Endometrial microvascular endothelial cells (primary cell): Measurements from ENCODE around the gene SCGB1C2. TPM values are rescaled to one million over a fixed set of nuclear protein-coding genes. Genes with fewer than 3 reads are reported as not detected.
"Not testable (repeated sequence)": the region's sequence is repeated elsewhere in the genome, so short reads cannot be mapped to it uniquely, and the experiment has no call there.

Experiments used
- in situ Hi-C: cut with HindIII; loops from 2 replicates; pipeline ENCODE4 v1.10.0; 2017; ENCODE audit warnings: low sequenced_read_pairs, low pct_unique_long_range_greater_than_20kb; ENCODE audit errors: inconsistent ontology term
- total RNA-seq: library from RNA; depleted of rRNA; stranded (reverse); fragments of >200 nt; gene quantifications from one replicate; pipeline ENCODE4 v1.2.3, GENCODE V29; 2015; ENCODE audit errors: inconsistent ontology term

Gene SCGB1C2
- total RNA-seq = not detected

DNA sequence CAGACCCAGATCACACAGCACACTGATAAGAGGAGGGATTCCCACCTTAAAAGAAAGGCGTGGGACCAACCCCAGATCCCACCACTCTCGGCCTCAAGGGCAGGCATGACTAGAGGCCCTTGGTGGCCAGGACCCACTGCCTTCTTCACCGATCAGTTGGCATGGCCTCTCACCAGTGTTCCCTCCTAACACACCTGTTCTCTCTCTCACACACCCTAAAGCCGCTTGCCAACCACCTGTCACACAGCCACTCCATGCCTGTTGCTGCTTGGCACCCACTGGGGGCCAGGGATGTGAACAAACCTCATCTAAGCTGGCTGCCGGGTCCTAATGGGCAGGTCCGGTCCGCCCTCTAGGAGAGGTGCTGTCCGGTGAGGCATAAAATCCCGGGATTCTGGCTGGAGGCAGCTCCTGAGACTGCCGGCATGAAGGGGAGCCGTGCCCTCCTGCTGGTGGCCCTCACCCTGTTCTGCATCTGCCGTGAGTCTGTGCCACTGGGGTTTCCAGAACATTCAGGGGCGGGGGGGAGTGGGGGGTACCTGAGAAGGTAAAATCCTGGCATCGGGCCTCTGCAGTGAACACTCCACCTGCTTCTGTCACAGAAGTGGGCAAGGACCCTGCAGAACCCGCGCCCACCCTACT is at the start of gene SCGB1C2:
Gene SCGB1C2 (plus strand): TSS at position 404 of the 642 bp plus-strand sequence. CDS start 22 bp downstream, at position 426.
- in situ Hi-C loops = not testable (repeated sequence)

GRCh38 chr17:113111-113510 is 24.3 kb upstream of the SCGB1C2 start:
- in situ Hi-C loops = not testable (repeated sequence)

DNA sequence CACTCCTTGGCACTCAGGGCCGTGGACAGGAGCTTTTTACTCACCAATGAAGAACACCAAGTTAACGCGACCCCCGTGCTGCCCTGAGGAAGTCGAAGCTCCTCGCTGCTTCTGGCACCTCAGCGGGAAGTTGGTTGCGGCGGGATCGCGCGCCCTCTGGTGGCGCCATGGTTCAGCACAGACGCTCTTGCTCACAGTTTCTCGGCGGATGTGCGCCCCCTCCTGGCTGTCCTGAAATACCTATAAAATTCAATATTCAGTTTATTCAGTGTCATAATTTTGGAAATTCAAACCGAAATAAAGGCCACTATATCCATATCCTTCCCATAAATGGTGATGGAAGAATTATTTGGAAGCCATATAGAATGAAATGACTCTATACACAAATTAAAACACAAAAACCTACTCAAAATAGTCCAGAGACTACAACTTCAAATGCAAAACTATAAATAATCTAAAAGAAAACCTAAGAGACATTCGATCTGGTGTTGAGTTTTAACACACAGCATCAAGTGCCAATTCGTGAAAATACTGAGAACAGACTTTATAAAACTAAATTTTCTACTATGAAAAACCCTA is 18.9 kb upstream of the SCGB1C2 start:
- in situ Hi-C loops = not testable (repeated sequence)

DNA sequence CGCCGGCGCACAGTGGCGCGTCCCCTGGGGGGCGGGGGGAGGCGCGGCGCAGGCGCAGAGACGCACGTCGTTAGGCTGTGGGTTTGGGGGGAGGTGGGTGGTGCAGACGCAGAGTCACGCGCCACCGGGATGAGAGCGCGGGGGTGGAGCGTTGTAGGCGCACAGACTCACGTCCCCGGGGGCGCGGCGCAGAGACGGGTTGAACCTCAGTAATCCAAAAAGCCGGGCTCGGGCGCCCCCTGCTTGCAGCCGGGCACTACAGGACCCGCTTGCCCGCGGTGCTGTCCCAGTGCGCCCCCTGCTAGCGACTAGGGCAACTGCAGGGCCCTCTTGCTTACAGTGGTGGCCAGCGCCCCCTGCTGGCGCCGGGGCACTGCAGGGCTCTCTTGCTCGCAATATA is 3.4 kb upstream of the SCGB1C2 start:
- in situ Hi-C loops = not testable (repeated sequence)

GRCh38 chr17:134332-134785 is 3.0 kb upstream of the SCGB1C2 start:
- in situ Hi-C loops = not testable (repeated sequence)

- in situ Hi-C loops = not testable (repeated sequence)
Observed at GRCh38 chr17:135022-135421, 2.3 kb upstream of the SCGB1C2 start.

DNA sequence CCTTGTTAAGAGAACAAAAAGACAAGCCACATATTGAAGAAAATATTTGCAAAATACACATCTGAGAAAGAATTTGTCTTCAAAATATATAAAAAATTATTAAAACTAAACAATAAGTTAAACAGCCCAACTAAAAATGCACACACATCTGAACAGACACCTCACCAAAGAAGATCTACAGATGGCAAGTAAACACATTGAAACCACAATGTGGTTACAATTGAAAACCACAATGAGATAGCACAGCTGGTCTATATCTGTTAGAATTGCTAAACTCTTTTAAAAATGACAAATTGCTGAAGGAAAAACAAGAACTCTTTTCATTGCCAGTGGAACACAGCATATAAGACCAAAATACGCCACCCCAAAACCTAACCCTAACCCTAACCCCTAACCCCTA is 1.5 kb upstream of the SCGB1C2 start:
- in situ Hi-C loops = not testable (repeated sequence)

GRCh38 chr17:136531-136930 is 838 bp upstream of the SCGB1C2 start:
- in situ Hi-C loops = not testable (repeated sequence)

DNA sequence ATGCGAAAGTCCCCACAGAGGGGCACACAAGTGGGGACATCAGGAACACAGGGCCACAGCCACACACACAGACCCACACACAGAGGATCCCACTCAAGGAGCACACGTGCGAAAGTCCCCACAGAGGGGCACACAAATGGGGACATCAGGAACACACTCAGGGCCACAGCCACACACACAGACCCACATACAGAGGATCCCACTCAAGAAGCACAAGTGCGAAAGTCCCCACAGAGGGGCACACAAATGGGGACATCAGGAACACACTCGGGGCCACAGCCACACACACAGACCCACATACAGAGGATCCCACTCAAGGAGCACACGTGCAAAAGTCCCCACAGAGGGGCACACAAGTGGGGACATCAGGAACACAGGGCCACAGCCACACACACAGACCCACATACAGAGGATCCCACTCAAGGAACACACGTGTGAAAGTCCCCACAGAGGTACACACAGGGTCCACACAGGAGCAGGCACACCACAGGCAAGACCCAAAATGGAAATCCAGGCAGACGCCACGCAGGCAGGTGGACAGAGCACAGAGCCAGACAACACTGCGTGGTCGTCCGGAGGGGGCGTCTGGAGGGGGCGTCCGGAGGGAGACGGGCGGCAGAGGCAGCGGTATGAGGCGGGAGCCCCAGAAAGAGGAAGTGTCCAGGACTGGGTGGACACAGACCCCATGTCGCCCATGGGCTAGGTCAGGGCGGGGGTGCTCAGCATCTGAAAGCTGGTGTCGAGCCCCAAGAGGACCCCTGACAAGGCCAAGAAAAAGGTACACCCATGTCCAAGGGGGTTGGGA is 2.2 kb downstream of the SCGB1C2 start:
- in situ Hi-C loops = not testable (repeated sequence)

- in situ Hi-C loops = no loop called here
Observed at GRCh38 chr17:142102-142661, 4.8 kb downstream of the SCGB1C2 start.

GRCh38 chr17:142876-143784 is 5.8 kb downstream of the SCGB1C2 start:
- in situ Hi-C loops = no loop called here

- in situ Hi-C loops = no loop called here
Observed at GRCh38 chr17:143785-144281, 6.5 kb downstream of the SCGB1C2 start.

GRCh38 chr17:144936-145670 is 7.7 kb downstream of the SCGB1C2 start:
- in situ Hi-C loops = no loop called here

GRCh38 chr17:145671-146541 is 8.5 kb downstream of the SCGB1C2 start:
- in situ Hi-C loops = no loop called here

DNA sequence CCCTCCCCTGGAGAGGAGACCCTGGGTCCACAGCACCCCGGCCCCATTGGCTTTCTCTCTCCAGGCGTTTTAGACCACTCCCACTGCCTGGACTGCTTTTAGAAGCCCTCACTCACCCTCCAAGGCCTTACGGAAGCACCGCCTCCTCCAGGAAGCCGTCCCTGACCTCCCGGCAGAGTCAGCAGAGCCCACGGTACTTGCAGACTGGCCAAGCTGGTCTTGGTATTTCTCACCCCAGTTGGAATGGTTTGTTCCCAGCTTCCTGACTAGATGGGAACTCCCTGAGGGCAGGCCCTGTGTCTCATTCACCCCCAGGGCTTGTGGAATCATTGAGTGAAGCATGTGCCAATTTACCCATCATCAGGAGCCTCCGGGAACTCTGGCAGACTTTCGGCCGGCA is 9.2 kb downstream of the SCGB1C2 start:
- in situ Hi-C loops = no loop called here

- in situ Hi-C loops = no loop called here
Observed at GRCh38 chr17:146983-147761, 9.8 kb downstream of the SCGB1C2 start.
